ENCODE data around the gene RHCE. TPM values are rescaled to one million over a fixed set of nuclear protein-coding genes. Genes with fewer than 3 reads are reported as not detected.
"Not testable (repeated sequence)": the region's sequence is repeated elsewhere in the genome, so short reads cannot be mapped to it uniquely, and the experiment has no call there.

The RHCE gene
- total RNA-seq, 1 experiment from 2014 or later, result not detected

DNA sequence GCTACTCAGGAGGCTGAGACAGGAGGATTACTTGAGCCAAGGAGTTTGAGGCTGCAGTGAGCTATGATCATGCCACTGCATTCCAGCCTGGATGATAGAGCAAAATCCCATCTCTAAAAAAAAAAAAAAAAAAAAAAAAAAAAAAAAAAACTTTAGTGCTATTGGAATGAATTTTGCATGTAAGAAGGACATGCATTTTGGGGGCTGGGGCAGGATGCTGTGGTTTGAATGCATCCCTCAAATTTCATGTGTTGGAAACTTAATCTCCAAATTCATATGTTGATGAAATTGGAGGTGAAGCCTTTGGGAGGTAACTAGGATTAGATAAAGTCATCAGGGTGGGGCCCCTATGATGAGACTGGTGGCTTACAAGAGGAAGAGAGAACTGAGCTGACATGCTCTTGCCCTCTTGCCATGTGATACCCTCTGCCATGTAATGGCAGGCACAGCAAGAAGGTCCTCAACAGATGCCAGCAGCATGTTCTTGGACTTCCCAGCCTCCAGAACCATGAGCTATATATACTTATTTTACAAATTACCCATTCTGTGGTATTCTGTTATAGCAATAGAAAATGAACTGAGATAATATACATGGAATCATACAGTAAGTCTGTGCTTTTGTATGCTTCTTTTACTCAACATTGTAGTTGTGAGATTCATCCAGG lies 107.7 kb downstream of the RHCE start:
- H3K4me1 Mint-ChIP-seq (ENCODE audit: low read depth, unreplicated experiment); BruUV-seq (replicated peaks); H3K4me3 ChIP-seq (ENCODE audit: low read depth, low read length); CTCF ChIA-PET; H3K27me3 ChIP-seq (replicated peaks; ENCODE audit: control insufficient read depth, insufficient read depth, low read length); H3K9me3 Mint-ChIP-seq (ENCODE audit: unreplicated experiment); POLR2A ChIA-PET; H3K9me3 ChIP-seq; intact Hi-C loops (cut with micrococcal nuclease; ENCODE audit: unreplicated experiment); DNase-seq; H3K36me3 Mint-ChIP-seq (ENCODE audit: insufficient read depth, unreplicated experiment); H3K36me3 ChIP-seq (ENCODE audit: control insufficient read depth, insufficient read depth, low read length); H3K27ac Mint-ChIP-seq (ENCODE audit: unreplicated experiment); H3K4me3 Mint-ChIP-seq (ENCODE audit: unreplicated experiment); H3K4me1 ChIP-seq; H3K27me3 Mint-ChIP-seq (ENCODE audit: insufficient read depth, unreplicated experiment): not testable (repeated sequence)

Other genes with a start within 250 kb of the RHCE start
- gene SYF2, start 188.3 kb downstream of the RHCE start, total RNA-seq (2022), result 31.5 and 32.3 TPM in 2 replicates
- gene RSRP1, start 173.4 kb downstream of the RHCE start, total RNA-seq (2022), result 61.1 and 69.8 TPM in 2 replicates
- not detected in 2 replicates for gene RHD, start 148.3 kb downstream of the RHCE start, total RNA-seq (2022)
- 79.3 and 86.3 TPM in 2 replicates for gene TMEM50A, start 82.5 kb downstream of the RHCE start, total RNA-seq (2022)
- 16.8 TPM in 2 replicates for gene MACO1, start 10.1 kb upstream of the RHCE start, total RNA-seq (2022)
- gene LDLRAP1, start 122.8 kb upstream of the RHCE start, total RNA-seq (2022), result 14.5 TPM in 2 replicates
- 2.7 and 3.5 TPM in 2 replicates for gene MAN1C1, start 196.0 kb upstream of the RHCE start, total RNA-seq (2022)

Measured in Caco-2 (cell line).